BE2C (cell line): ENCODE measurements around the gene COL4A4.

Source experiments
- DNase-seq: peaks from one replicate; pipeline ENCODE4 v3.0.0-alpha.2; 2020
- H3K27me3 ChIP-seq: fragments of 250-450 bp; sonication (Bioruptor Pico); 2 replicates; pipeline ENCODE4 v1.5.1; 2020; ENCODE audit warnings: mild to moderate bottlenecking
- H3K36me3 ChIP-seq: fragments of 250-450 bp; sonication (Bioruptor Pico); 2 replicates; pipeline ENCODE4 v1.5.1; 2020; ENCODE audit warnings: mild to moderate bottlenecking
- H3K4me1 ChIP-seq: fragments of 250-450 bp; sonication (Bioruptor Pico); 2 replicates; pipeline ENCODE4 v1.5.1; 2020
- H3K4me3 ChIP-seq: 2 replicates; pipeline ENCODE4 v1.5.1; 2011; ENCODE audit warnings: low read depth, low read length
- H3K9me3 ChIP-seq: fragments of 250-450 bp; sonication (Bioruptor Pico); 2 replicates; pipeline ENCODE4 v1.5.1; 2020
- CTCF ChIP-seq: IDR thresholded peaks from 2 replicates; pipeline ENCODE4 v1.5.1; 2012; ENCODE audit warnings: mild to moderate bottlenecking, low read depth, low read length

The COL4A4 gene

GRCh38 chr2:227030789-227031188 is 133.2 kb downstream of the COL4A4 start:
- Histone ChIP-seq H3K27me3 (0 out of 2 replicates have a peak, but pooled peaks cover 3% of the 10 kb centered on the region), H3K4me1 (no peaks in the 10 kb centered on the region), H3K36me3 (no peaks in the 10 kb centered on the region), H3K4me3 (no peak overlapping the region), H3K9me3 (no peaks in the 10 kb centered on the region)
- TF ChIP-seq CTCF = no peak
- no peak for DNase-seq

GRCh38 chr2:227029426-227030105 is 134.4 kb downstream of the COL4A4 start:
- no peaks in the 10 kb centered on the region for H3K36me3 ChIP-seq
- H3K27me3 ChIP-seq = 0 out of 2 replicates have a peak, but pooled peaks cover 3% of the 10 kb centered on the region
- no peaks in the 10 kb centered on the region for H3K4me1 ChIP-seq
- H3K9me3 ChIP-seq = no peaks in the 10 kb centered on the region
- no peak for TF ChIP-seq CTCF
- no peak for DNase-seq
- no peak overlapping the region for H3K4me3 ChIP-seq

- no peak for TF ChIP-seq CTCF
- no peaks in the 10 kb centered on the region for H3K4me1 ChIP-seq
- H3K36me3 ChIP-seq = no peaks in the 10 kb centered on the region
- no peaks in the 10 kb centered on the region for H3K27me3 ChIP-seq
- H3K9me3 ChIP-seq = no peaks in the 10 kb centered on the region
- no peak overlapping the region for H3K4me3 ChIP-seq
- no peak for DNase-seq
These were observed 138.5 kb downstream of the COL4A4 start for GRCh38 chr2:227025510-227025909.

DNA sequence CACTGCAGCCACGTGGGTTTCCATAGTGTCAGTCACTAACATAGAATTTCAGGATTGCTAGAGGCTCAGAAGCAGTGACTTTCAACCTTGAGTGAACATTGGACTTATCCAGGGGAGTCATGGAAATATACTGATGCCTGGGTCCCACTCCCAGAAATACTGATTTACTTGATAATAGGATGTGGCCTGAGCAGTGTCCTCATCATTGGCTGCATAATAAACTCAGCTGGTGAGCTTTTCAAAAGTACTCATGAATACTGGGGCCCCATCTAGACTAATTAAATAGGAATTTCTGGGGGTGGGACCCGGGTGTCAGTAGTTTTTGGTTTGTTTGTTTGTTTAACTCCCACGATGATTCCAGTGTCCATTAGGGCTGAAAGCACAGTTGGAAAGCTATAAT is 141.4 kb downstream of the COL4A4 start:
- Histone ChIP-seq H3K27me3 (no peaks in the 10 kb centered on the region), H3K4me3 (no peak overlapping the region), H3K9me3 (no peaks in the 10 kb centered on the region; the same call in 1 of the 2 replicates), H3K36me3 (no peaks in the 10 kb centered on the region), H3K4me1 (no peaks in the 10 kb centered on the region)
- DNase-seq = no peak
- no peak for TF ChIP-seq CTCF

GRCh38 chr2:227020416-227020815 is 143.6 kb downstream of the COL4A4 start:
- Histone ChIP-seq H3K27me3 (no peaks in the 10 kb centered on the region), H3K4me1 (no peaks in the 10 kb centered on the region), H3K36me3 (no peaks in the 10 kb centered on the region), H3K4me3 (no peak overlapping the region), H3K9me3 (no peaks in the 10 kb centered on the region; the same call in 1 of the 2 replicates)
- no peak for DNase-seq
- no peak for TF ChIP-seq CTCF

DNA sequence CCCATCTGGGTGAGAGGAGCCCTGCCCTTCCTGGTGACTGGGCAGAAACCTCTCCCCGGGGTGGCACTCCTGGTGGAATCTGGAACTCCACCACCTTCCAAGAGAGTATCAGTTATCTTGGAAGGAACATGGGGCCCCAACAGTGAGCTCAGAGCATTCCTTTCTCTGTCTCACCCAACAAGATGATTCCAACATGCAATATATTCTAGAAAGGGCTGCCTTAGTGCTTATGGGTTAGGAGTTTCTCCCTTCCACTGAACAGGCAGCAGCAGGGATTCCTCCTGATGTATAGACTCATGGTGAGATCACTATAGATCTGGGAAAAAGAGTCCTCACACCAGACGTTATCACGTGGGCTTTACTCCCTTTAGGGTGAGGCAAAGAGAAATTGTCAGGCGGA is 147.1 kb downstream of the COL4A4 start:
- no peaks in the 10 kb centered on the region for H3K36me3 ChIP-seq
- no peaks in the 10 kb centered on the region for H3K27me3 ChIP-seq
- H3K9me3 ChIP-seq = no peaks in the 10 kb centered on the region; the same call in 1 of the 2 replicates
- TF ChIP-seq CTCF = no peak
- no peaks in the 10 kb centered on the region for H3K4me1 ChIP-seq
- DNase-seq = no peak
- H3K4me3 ChIP-seq = no peak overlapping the region
